Measurements from ENCODE around the gene CUL9.

DNA sequence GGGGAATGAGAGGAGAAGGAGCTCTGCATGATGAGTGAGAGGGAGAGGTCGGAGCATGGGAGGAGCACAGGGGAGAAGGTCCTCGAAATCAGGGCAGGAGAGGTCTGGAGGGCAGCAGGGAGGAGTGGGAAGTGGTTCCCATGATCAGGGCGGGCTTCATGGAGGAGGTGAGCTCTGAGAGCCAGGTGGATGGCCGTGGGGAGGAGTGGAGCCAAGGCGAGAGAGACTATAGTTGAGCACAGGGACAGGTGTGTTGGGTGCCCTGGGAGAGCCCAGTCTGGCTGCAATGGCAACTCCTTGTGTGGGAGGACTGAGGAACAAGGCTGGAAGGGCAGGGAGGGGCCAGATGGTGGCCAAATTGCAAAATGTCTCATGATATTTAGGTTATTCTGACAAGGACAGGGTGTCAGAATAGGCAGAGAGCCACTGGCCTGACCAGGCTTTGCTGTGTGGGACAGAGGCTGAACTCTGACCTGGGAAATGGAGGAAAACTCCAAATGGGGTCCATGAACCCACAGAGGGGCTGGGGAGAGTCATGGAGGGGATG is 82.7 kb downstream of the CUL9 start:
- TF ChIP-seq, protein P1, sequence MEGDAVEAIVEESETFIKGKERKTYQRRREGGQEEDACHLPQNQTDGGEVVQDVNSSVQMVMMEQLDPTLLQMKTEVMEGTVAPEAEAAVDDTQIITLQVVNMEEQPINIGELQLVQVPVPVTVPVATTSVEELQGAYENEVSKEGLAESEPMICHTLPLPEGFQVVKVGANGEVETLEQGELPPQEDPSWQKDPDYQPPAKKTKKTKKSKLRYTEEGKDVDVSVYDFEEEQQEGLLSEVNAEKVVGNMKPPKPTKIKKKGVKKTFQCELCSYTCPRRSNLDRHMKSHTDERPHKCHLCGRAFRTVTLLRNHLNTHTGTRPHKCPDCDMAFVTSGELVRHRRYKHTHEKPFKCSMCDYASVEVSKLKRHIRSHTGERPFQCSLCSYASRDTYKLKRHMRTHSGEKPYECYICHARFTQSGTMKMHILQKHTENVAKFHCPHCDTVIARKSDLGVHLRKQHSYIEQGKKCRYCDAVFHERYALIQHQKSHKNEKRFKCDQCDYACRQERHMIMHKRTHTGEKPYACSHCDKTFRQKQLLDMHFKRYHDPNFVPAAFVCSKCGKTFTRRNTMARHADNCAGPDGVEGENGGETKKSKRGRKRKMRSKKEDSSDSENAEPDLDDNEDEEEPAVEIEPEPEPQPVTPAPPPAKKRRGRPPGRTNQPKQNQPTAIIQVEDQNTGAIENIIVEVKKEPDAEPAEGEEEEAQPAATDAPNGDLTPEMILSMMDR (conservative IDR thresholded peaks at IDR 0.05 in 1 of 2, IDR thresholded peaks at IDR 0.05 in 1 of 2; ENCODE audit: extremely low read depth in 1 of 2, insufficient read depth in 1 of 2, low read depth in 1 of 2, low read length in 2 of 2): no peak
- no peak for TF ChIP-seq EZH2 (IDR thresholded peaks at IDR 0.05; ENCODE audit: borderline replicate concordance, low read length)
